Duodenal mucosa (tissue), 2 donors: Measurements from ENCODE around the gene DCBLD1.

Source experiments
- H3K27ac ChIP-seq: one replicate; pipeline ENCODE4 v1.7.0; 2013; ENCODE audit warnings: low read depth, low read length
- H3K27me3 ChIP-seq, 2 donors: one replicate each; pipeline ENCODE4 v1.7.0; 2013; ENCODE audit warnings: low read length in 2 of 2, control low read depth in 1 of 2; ENCODE audit not compliant: insufficient read depth in 2 of 2, control insufficient read depth in 1 of 2
- H3K36me3 ChIP-seq, 2 donors: one replicate each; pipeline ENCODE4 v1.7.0; 2013; ENCODE audit warnings: low read length in 2 of 2, control low read depth in 1 of 2; ENCODE audit not compliant: insufficient read depth in 2 of 2, control insufficient read depth in 1 of 2
- H3K4me1 ChIP-seq, 2 donors: one replicate each; pipeline ENCODE4 v1.7.0; 2013; ENCODE audit warnings: low read length in 2 of 2, control low read depth in 1 of 2; ENCODE audit not compliant: insufficient read depth in 2 of 2, control insufficient read depth in 1 of 2
- H3K4me3 ChIP-seq, 2 donors: one replicate each; pipeline ENCODE4 v1.7.0; 2013; ENCODE audit warnings: low read length in 2 of 2, low read depth in 1 of 2
- H3K9ac ChIP-seq, 2 donors: one replicate each; pipeline ENCODE4 v1.7.0; 2013; ENCODE audit warnings: low read length in 2 of 2, low read depth in 1 of 2
- H3K9me3 ChIP-seq, 2 donors: one replicate each; pipeline ENCODE4 v1.7.0; 2013; ENCODE audit warnings: low read length in 2 of 2, control low read depth in 1 of 2; ENCODE audit not compliant: control insufficient read depth in 1 of 2

Gene DCBLD1

DNA sequence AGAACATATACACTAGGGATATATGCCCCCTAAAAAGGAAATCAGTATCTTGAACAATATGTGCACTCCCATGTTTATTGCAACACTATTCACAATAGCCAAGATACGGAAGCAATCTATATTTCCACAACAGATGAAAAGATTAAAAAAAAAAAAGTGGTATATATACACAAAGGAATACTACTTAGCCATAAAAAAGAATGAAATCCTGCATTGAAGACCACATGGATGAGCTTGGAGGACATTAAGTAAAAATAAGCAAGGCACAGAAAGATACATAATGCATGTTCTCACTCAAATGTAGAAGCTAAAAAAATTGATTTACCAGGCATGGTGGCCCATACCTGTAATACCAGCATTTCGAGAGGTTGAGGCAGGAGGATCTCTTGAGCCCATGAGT, 115.3 kb downstream of the DCBLD1 start:
- Histone ChIP-seq H3K27ac (no peak overlapping the region), H3K4me3 (no peak overlapping the region), H3K36me3 (peaks cover 0 to 7% of the 10 kb centered on the region in 2 donors), H3K9me3 (no peaks in the 10 kb centered on the region), H3K27me3 (no peaks in the 10 kb centered on the region), H3K9ac (no peak overlapping the region), H3K4me1 (peaks cover 24 to 29% of the 10 kb centered on the region in 2 donors)
